ENCODE results near the gene BAIAP2.

Gene BAIAP2

DNA sequence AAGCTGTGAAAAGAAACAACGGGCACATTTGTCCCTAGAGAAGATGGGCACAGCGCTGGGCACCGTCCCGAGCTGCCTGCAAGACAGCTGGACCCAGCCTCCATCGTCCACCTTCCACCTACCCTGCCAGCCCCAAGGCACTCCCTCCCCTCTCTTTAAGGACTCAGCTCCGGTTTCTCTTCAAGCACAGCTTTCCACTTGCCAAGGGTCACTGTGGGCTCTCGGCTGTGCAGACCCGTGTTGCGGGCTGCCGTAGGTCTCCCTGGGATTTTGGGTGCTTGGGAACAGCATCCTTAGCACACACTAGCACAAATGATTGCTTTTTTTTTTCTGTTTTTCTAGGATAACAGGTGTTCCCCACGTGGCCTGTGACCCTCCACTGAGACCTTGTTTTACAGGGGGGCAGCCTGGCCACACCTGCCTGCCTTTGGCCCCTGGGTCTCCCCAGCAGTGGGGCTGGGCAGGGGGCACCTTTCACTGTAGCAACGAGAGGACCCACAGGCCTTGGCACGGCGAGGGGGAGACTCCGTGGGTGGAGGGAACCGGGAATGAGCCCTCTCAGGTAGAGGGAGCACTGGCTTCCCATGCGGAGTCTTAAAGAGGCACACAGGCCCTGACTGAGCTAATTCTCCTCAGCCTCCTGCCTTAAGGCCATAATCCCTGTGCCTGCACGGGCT, 41.9 kb upstream of the BAIAP2 start:
- no peak for TF ChIP-seq ISL1 (CRISPR knock-in tag; IDR thresholded peaks at IDR 0.05)
- TF ChIP-seq TCF4 (CRISPR knock-in tag; IDR thresholded peaks at IDR 0.05; ENCODE audit: borderline replicate concordance): no peak
- TF ChIP-seq, protein P1, sequence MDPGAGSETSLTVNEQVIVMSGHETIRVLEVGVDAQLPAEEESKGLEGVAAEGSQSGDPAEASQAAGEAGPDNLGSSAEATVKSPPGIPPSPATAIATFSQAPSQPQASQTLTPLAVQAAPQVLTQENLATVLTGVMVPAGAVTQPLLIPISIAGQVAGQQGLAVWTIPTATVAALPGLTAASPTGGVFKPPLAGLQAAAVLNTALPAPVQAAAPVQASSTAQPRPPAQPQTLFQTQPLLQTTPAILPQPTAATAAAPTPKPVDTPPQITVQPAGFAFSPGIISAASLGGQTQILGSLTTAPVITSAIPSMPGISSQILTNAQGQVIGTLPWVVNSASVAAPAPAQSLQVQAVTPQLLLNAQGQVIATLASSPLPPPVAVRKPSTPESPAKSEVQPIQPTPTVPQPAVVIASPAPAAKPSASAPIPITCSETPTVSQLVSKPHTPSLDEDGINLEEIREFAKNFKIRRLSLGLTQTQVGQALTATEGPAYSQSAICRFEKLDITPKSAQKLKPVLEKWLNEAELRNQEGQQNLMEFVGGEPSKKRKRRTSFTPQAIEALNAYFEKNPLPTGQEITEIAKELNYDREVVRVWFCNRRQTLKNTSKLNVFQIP (CRISPR knock-in tag; IDR thresholded peaks at IDR 0.05; ENCODE audit: borderline replicate concordance, low read depth): no peak
- TF ChIP-seq, protein P2, sequence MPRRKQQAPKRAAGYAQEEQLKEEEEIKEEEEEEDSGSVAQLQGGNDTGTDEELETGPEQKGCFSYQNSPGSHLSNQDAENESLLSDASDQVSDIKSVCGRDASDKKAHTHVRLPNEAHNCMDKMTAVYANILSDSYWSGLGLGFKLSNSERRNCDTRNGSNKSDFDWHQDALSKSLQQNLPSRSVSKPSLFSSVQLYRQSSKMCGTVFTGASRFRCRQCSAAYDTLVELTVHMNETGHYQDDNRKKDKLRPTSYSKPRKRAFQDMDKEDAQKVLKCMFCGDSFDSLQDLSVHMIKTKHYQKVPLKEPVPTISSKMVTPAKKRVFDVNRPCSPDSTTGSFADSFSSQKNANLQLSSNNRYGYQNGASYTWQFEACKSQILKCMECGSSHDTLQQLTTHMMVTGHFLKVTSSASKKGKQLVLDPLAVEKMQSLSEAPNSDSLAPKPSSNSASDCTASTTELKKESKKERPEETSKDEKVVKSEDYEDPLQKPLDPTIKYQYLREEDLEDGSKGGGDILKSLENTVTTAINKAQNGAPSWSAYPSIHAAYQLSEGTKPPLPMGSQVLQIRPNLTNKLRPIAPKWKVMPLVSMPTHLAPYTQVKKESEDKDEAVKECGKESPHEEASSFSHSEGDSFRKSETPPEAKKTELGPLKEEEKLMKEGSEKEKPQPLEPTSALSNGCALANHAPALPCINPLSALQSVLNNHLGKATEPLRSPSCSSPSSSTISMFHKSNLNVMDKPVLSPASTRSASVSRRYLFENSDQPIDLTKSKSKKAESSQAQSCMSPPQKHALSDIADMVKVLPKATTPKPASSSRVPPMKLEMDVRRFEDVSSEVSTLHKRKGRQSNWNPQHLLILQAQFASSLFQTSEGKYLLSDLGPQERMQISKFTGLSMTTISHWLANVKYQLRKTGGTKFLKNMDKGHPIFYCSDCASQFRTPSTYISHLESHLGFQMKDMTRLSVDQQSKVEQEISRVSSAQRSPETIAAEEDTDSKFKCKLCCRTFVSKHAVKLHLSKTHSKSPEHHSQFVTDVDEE (CRISPR knock-in tag; IDR thresholded peaks at IDR 0.05): no peak
- TF ChIP-seq ZFP30 (CRISPR knock-in tag; IDR thresholded peaks at IDR 0.05): no peak
- no peak for TF ChIP-seq BACH2 (CRISPR knock-in tag; IDR thresholded peaks at IDR 0.05; ENCODE audit: borderline replicate concordance)
- TF ChIP-seq ZNF565 (CRISPR knock-in tag; conservative IDR thresholded peaks at IDR 0.05; ENCODE audit: low read depth): no peak
- TF ChIP-seq ZNF70 (CRISPR knock-in tag; IDR thresholded peaks at IDR 0.05): no peak
- no peak for TF ChIP-seq SNAI2 (CRISPR knock-in tag; IDR thresholded peaks at IDR 0.05)
- TF ChIP-seq ESRRG (CRISPR knock-in tag; IDR thresholded peaks at IDR 0.05): no peak
- ATAC-seq: no peak

DNA sequence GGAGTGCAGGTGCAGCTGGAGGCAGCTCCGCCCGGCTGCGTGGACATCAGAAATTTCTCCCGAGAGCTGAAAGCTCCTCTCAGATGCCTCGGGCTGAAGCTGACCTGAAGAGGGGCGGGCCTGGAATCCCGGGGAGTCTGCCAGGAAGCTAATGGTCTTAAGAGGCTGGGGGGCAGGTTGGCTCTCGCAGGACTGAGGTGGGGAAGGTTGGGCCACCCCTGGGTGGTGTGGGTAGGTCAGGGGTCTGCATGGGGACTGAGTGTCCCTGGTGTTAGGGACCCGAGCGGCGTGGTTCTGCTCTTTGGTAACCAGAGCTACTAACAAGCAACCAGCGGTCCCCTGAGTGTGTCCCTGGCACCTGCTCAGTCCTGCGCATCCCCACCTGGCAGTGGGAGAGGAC, 39.8 kb upstream of the BAIAP2 start:
- no peak for ATAC-seq
- no peak for TF ChIP-seq ZFP30 (CRISPR knock-in tag; IDR thresholded peaks at IDR 0.05)
- TF ChIP-seq TOX (CRISPR knock-in tag; IDR thresholded peaks at IDR 0.05; ENCODE audit: borderline replicate concordance): no peak
- TF ChIP-seq ARNTL (CRISPR knock-in tag; IDR thresholded peaks at IDR 0.05; ENCODE audit: borderline replicate concordance, low read depth): no peak
- no peak for TF ChIP-seq BACH2 (CRISPR knock-in tag; IDR thresholded peaks at IDR 0.05; ENCODE audit: borderline replicate concordance)
- no peak for TF ChIP-seq ZNF8 (CRISPR knock-in tag; IDR thresholded peaks at IDR 0.05)
- TF ChIP-seq SNAI2 (CRISPR knock-in tag; IDR thresholded peaks at IDR 0.05): no peak
- no peak for TF ChIP-seq OSR1 (CRISPR knock-in tag; IDR thresholded peaks at IDR 0.05)
- no peak for TF ChIP-seq ZC3H10 (CRISPR knock-in tag; IDR thresholded peaks at IDR 0.05)
- TF ChIP-seq GLIS3 (CRISPR knock-in tag; IDR thresholded peaks at IDR 0.05): no peak
- TF ChIP-seq ISL1 (CRISPR knock-in tag; IDR thresholded peaks at IDR 0.05): no peak
- TF ChIP-seq TCF4 (CRISPR knock-in tag; IDR thresholded peaks at IDR 0.05; ENCODE audit: borderline replicate concordance): no peak
- TF ChIP-seq, protein P2 (CRISPR knock-in tag; IDR thresholded peaks at IDR 0.05): no peak
- TF ChIP-seq RARB (CRISPR knock-in tag; IDR thresholded peaks at IDR 0.05): no peak

DNA sequence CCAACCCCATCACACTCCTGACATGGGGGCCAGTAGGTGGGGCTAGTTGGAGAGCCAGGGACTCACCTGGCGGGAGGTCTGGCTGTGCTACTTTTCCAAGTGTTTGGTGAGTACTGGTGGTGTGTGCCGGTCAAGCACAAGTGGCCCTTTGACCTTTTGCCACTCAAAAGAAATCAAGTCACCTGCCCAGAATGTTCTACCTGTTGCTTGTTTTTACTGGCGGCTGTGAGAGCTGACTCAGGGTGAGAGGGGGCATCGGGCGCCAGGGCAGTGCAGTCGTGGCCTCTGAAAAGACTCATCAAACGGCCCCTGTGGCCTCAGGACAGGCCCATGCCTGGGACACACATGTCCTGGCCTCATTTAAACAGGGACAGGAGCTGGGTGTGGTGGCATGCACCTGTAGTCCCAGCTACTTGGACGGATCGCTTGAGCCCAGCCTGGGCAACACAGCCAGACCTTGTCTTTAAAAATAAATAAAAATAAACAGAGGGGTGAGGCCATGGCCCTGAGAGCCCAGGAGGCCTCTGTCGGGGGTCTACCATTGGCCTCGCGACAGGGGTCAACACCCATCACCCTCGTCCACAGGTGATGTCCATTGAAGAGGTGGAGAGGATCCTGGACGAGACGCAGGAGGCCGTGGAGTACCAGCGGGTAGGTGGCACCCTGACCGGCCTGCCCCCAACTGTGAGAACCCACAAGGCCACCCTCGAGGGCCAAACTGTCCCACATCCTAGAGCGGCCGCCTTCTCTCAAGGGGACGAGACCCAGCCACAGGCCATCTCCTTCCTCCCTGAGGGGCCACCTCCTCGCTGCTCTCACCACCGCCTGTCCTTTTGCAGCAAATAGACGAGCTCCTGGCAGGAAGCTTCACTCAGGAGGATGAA, 38.3 kb upstream of the BAIAP2 start:
- ATAC-seq: no peak
- TF ChIP-seq ISL1 (CRISPR knock-in tag; IDR thresholded peaks at IDR 0.05): no peak

DNA sequence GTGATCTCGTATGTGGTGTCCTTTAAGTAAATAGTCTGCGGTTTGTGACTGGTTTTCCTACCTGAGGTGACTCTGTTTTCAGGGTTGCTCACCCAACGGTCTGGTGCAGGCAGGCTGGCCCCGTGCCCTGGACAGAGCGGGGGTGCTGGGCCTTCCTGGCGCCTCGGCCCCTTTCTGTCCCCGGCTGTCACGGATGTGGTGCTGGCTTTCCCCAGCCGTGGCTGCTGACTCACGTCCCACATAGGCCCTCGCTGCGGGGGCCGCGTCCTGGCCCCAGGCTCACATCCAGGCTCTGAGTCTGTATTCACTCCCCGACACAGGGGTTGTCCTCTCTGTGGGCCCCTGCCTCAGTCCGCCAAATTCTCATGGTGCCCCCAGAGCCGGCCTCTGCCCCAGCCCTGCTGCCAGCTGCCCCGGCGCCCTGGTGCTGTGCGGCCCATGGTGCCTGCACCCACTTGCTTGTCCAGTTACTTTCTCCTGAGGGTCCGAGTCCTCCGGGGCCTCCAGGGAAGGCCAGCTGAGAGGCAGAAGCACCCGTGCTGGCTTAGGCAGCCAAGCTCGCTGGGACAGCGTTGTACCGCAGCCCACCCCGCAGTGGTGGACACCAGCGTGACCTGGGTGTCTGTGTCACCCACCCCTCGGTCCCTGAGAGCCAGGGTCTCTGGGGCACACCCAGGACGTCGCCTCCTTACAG, 37.4 kb upstream of the BAIAP2 start:
- no peak for ATAC-seq
- TF ChIP-seq ARNTL (CRISPR knock-in tag; IDR thresholded peaks at IDR 0.05; ENCODE audit: borderline replicate concordance, low read depth) (no peak), ZNF70 (CRISPR knock-in tag; IDR thresholded peaks at IDR 0.05) (no peak), BACH2 (CRISPR knock-in tag; IDR thresholded peaks at IDR 0.05; ENCODE audit: borderline replicate concordance) (no peak), SNAI2 (CRISPR knock-in tag; IDR thresholded peaks at IDR 0.05) (no peak), PPARA (CRISPR knock-in tag; IDR thresholded peaks at IDR 0.05; ENCODE audit: borderline replicate concordance) (no peak), CSDC2 (CRISPR knock-in tag; IDR thresholded peaks at IDR 0.05) (no peak), GLIS3 (CRISPR knock-in tag; IDR thresholded peaks at IDR 0.05) (no peak), ZFP3 (CRISPR knock-in tag; IDR thresholded peaks at IDR 0.05) (no peak)
- TF ChIP-seq, protein P1 (CRISPR knock-in tag; IDR thresholded peaks at IDR 0.05; ENCODE audit: borderline replicate concordance, low read depth): no peak
- TF ChIP-seq, protein P3, sequence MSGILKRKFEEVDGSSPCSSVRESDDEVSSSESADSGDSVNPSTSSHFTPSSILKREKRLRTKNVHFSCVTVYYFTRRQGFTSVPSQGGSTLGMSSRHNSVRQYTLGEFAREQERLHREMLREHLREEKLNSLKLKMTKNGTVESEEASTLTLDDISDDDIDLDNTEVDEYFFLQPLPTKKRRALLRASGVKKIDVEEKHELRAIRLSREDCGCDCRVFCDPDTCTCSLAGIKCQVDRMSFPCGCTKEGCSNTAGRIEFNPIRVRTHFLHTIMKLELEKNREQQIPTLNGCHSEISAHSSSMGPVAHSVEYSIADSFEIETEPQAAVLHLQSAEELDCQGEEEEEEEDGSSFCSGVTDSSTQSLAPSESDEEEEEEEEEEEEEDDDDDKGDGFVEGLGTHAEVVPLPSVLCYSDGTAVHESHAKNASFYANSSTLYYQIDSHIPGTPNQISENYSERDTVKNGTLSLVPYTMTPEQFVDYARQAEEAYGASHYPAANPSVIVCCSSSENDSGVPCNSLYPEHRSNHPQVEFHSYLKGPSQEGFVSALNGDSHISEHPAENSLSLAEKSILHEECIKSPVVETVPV (CRISPR knock-in tag; IDR thresholded peaks at IDR 0.05): no peak
